Measurements from ENCODE around the gene TRIM26. TPM values are rescaled to one million over a fixed set of nuclear protein-coding genes. Genes with fewer than 3 reads are reported as not detected.

Gene TRIM26
- total and polyA plus RNA-seq, 2 donors (not counting 3 experiments of a cell fraction or from before 2014, with no cell fraction given): 30.4 to 34.5 TPM

DNA sequence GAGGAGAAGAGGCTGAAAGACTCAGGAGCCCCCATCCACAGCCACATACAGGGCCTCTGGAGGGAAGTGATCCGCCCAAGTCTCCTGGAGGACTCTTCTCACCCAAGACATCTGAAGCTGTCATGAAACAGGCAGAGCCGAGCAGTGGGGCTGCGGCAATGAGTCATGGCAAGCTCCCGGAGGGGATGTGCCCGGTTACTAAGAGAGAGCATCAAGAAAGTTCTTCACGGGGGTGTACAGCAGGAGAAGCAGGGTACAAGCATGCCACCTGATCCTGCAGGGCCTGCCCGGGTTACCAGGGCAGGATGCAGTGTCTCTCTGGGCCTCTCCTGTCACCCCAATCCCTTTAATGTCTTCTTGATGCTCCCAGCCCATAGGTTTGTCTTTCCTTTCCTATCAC is 21.1 kb downstream of the TRIM26 start:
- Histone ChIP-seq H3K4me2 (ENCODE audit: insufficient read depth, low read length) (no peak overlapping the region), H3K27ac (ENCODE audit: insufficient read depth, low read depth, low read length) (no peak overlapping the region), H3K36me3 (ENCODE audit: control insufficient read depth in 2 of 2, extremely low read depth in 1 of 2, insufficient read depth in 2 of 2, low read length in 2 of 2) (peaks cover 13 to 24% of the 10 kb centered on the region in 2 experiments), H4K20me1 (replicated peaks; ENCODE audit: control insufficient read depth, extremely low read depth, insufficient read depth, low read length) (no peaks in the 10 kb centered on the region), H3K9me1 (replicated peaks; ENCODE audit: control insufficient read depth, extremely low read depth, insufficient read depth, low read length) (no peaks in the 10 kb centered on the region), H2AFZ (ENCODE audit: low read depth, low read length) (no peak overlapping the region), H3K27me3 (ENCODE audit: control insufficient read depth in 2 of 2, insufficient read depth in 2 of 2, low read length in 2 of 2) (no peaks in the 10 kb centered on the region), H3K9me3 (replicated peaks; ENCODE audit: control insufficient read depth, insufficient read depth, low read length) (no peaks in the 10 kb centered on the region), H3K4me1 (ENCODE audit: control insufficient read depth, extremely low read depth, insufficient read depth, low read length) (no peaks in the 10 kb centered on the region), H3K9ac (replicated peaks; ENCODE audit: extremely low read depth, insufficient read depth, low read length) (no peak overlapping the region), H3K4me3 (replicated peaks in 1 of 3; ENCODE audit: insufficient read depth in 1 of 3, low read depth in 1 of 3, low read length in 3 of 3) (no peak overlapping the region), H3K79me2 (ENCODE audit: control insufficient read depth, insufficient read depth, low read length) (no peaks in the 10 kb centered on the region)
- DNase-seq (ENCODE audit: low read depth, low spot score) (no peak), FAIRE-seq (no peak)
- no TSS peak for BruUV-seq (replicated peaks)
- CTCF ChIA-PET: no interaction called here
- intact Hi-C loops (cut with micrococcal nuclease) (no loop called here), dilution Hi-C loops (cut with MboI; ENCODE audit: extremely low pct_ligation_motif_present, low sequenced_read_pairs) (no loop called here)
- POLR2A ChIA-PET: no interaction called here
- TF ChIP-seq JUN (IDR thresholded peaks at IDR 0.05; ENCODE audit: borderline replicate concordance, insufficient read depth, insufficient read length, low read depth) (no peak), MYC (IDR thresholded peaks at IDR 0.05; ENCODE audit: low read depth, low read length) (no peak), FOS (IDR thresholded peaks at IDR 0.05; ENCODE audit: borderline replicate concordance, insufficient read depth, low read length) (no peak), EZH2 (IDR thresholded peaks at IDR 0.05; ENCODE audit: borderline replicate concordance, low read depth, low read length, severe bottlenecking) (no peak), POLR2A (IDR thresholded peaks at IDR 0.05; ENCODE audit: low read depth, low read length) (no peak), GATA2 (IDR thresholded peaks at IDR 0.05; ENCODE audit: insufficient read depth, insufficient read length, low read depth, low read length) (no peak), POLR2AphosphoS5 (IDR thresholded peaks at IDR 0.05; ENCODE audit: insufficient read depth, low read depth, low read length) (no peak)
- TF ChIP-seq, protein P1, sequence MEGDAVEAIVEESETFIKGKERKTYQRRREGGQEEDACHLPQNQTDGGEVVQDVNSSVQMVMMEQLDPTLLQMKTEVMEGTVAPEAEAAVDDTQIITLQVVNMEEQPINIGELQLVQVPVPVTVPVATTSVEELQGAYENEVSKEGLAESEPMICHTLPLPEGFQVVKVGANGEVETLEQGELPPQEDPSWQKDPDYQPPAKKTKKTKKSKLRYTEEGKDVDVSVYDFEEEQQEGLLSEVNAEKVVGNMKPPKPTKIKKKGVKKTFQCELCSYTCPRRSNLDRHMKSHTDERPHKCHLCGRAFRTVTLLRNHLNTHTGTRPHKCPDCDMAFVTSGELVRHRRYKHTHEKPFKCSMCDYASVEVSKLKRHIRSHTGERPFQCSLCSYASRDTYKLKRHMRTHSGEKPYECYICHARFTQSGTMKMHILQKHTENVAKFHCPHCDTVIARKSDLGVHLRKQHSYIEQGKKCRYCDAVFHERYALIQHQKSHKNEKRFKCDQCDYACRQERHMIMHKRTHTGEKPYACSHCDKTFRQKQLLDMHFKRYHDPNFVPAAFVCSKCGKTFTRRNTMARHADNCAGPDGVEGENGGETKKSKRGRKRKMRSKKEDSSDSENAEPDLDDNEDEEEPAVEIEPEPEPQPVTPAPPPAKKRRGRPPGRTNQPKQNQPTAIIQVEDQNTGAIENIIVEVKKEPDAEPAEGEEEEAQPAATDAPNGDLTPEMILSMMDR (IDR thresholded peaks at IDR 0.05; ENCODE audit: extremely low read depth in 1 of 2, insufficient read depth in 1 of 2, low read depth in 1 of 2, low read length in 2 of 2): no peak
- TF ChIP-seq, protein P2, sequence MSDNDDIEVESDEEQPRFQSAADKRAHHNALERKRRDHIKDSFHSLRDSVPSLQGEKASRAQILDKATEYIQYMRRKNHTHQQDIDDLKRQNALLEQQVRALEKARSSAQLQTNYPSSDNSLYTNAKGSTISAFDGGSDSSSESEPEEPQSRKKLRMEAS (IDR thresholded peaks at IDR 0.05; ENCODE audit: insufficient read depth, insufficient read length): no peak
